ENCODE data around the gene PPFIA4.

GRCh38 chr1:203095061-203095690 is 68.9 kb downstream of the PPFIA4 start:
- TF ChIP-seq CTCF (IDR thresholded peaks at IDR 0.05; ENCODE audit: low read length) (no peak), EZH2 (optimal IDR thresholded peaks at IDR 0.05; ENCODE audit: low read depth, low read length) (no peak), EZH2phosphoT487 (IDR thresholded peaks at IDR 0.05; ENCODE audit: low read length) (no peak)

Data from MM.1S (cell line).